Measurements from ENCODE around the gene FGF3.

The FGF3 gene

GRCh38 chr11:69837791-69838190, 18.6 kb upstream of the FGF3 start:
- H3K4me3 ChIP-seq (ENCODE audit: low read depth, low read length): no peak overlapping the region
- no peak for TF ChIP-seq CTCF (IDR thresholded peaks at IDR 0.05; ENCODE audit: low read depth, low read length)

- no peak for TF ChIP-seq CTCF (IDR thresholded peaks at IDR 0.05; ENCODE audit: low read depth, low read length)
- no peak overlapping the region for H3K4me3 ChIP-seq (ENCODE audit: low read depth, low read length)
Observed at GRCh38 chr11:69836401-69836800, 17.2 kb upstream of the FGF3 start.

GRCh38 chr11:69834811-69835800, 15.9 kb upstream of the FGF3 start:
- H3K4me3 ChIP-seq (ENCODE audit: low read depth, low read length): no peak overlapping the region
- no peak for TF ChIP-seq CTCF (IDR thresholded peaks at IDR 0.05; ENCODE audit: low read depth, low read length)

DNA sequence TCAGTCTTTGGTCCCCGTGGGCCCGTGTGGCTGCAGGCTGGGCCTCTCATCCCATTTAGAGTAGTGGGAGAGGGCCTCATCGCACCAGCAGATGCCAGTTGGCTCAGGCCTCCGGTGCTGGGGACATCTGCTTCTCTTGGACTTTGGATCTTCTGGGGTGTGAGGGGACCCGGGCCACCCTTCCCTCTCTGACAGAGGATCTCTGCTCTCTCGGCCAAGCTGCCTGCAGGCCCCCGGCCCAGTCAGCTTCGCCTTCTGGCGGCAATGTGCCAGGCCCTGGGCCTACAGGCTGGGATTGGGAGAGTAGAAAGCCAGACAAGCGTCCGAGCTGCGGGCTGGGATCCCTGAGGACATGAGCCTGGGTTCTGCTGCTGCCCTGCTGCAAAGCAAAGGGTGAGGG, 15.0 kb upstream of the FGF3 start:
- no peak overlapping the region for H3K4me3 ChIP-seq (ENCODE audit: low read depth, low read length)
- no peak for TF ChIP-seq CTCF (IDR thresholded peaks at IDR 0.05; ENCODE audit: low read depth, low read length)

DNA sequence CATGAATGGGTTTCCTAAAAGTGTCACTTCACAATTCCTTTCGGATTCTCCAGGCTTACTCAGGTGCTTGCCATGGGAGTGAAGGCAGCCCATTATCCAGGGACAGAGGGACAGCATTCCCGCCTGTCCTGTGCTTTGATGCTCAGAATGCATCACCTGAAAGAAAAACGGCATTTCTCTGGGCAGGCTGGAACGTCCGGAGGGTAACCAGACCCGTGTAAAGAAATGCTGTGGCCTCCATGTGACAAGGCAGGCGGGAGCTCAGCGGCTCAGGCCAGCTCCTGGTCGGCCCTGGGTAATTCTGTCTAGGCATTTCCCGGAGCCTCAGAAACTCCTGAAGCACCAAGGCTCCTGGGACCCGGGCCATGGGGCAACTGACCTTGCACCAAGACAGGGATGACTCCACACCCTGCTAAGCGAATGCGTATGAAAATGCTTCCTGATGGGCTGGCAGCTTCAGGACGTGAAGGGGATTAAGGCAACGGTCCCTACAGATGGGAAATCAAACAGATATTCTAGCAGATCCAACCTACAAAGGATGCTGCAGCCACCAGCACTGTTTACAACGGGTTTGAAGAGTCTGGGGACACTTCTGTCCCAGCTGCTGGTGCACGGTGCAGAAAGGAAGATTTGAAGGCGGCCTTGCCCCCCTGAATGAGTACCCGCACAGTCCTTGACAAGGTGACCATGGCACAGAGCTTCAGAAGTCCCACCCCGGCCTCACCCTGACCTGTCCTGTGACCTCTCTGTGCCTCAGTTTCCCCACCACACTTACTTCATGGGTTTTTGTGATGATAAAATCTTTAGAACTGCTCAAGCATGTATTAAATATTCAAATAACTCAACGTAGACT, 13.6 kb upstream of the FGF3 start:
- no peak overlapping the region for H3K4me3 ChIP-seq (ENCODE audit: low read depth, low read length)
- TF ChIP-seq CTCF (IDR thresholded peaks at IDR 0.05; ENCODE audit: low read depth, low read length): no peak

DNA sequence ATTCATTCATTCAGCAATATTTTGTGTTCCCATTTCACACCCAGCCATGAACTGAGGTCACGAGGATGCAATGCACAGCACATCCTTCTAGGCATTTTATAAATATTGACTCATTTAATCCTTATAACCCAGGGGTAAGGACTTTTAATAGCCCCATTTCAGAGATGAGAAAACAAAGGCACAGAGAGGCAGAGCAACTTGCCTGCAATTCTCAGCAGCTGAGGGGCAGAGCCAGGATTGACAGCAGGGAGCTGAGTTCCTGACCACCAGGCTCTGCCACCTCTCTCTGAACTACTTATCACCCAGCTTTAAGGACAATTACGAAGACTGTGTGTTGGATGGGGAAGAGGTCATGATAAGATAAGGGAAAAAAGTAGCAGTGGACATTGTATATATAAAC, 12.8 kb upstream of the FGF3 start:
- no peak overlapping the region for H3K4me3 ChIP-seq (ENCODE audit: low read depth, low read length)
- no peak for TF ChIP-seq CTCF (IDR thresholded peaks at IDR 0.05; ENCODE audit: low read depth, low read length)
